Retinal pigment epithelial cell (primary cell): ENCODE measurements around the gene TP53I3.
"Not testable (repeated sequence)": the region's sequence is repeated elsewhere in the genome, so short reads cannot be mapped to it uniquely, and the experiment has no call there.

Experiments
- DNase-seq: peaks from one replicate; pipeline ENCODE4 v3.0.0-alpha.2; 2010; ENCODE audit warnings: low read depth
- H3K4me3 ChIP-seq: 2 replicates; pipeline ENCODE4 v1.5.1; 2011; ENCODE audit warnings: mild to moderate bottlenecking, low read length, control low read depth, moderate library complexity
- TF ChIP-seq, protein P1 (sequence below): conservative IDR thresholded peaks from 2 replicates; pipeline ENCODE4 v1.5.1; 2011; ENCODE audit warnings: low read depth, low read length, control low read depth, inconsistent platforms

The TP53I3 gene

GRCh38 chr2:24102677-24103076 is 18.0 kb upstream of the TP53I3 start:
- H3K4me3 ChIP-seq, result no peak overlapping the region
- DNase-seq, result no peak
- TF ChIP-seq, protein P1, sequence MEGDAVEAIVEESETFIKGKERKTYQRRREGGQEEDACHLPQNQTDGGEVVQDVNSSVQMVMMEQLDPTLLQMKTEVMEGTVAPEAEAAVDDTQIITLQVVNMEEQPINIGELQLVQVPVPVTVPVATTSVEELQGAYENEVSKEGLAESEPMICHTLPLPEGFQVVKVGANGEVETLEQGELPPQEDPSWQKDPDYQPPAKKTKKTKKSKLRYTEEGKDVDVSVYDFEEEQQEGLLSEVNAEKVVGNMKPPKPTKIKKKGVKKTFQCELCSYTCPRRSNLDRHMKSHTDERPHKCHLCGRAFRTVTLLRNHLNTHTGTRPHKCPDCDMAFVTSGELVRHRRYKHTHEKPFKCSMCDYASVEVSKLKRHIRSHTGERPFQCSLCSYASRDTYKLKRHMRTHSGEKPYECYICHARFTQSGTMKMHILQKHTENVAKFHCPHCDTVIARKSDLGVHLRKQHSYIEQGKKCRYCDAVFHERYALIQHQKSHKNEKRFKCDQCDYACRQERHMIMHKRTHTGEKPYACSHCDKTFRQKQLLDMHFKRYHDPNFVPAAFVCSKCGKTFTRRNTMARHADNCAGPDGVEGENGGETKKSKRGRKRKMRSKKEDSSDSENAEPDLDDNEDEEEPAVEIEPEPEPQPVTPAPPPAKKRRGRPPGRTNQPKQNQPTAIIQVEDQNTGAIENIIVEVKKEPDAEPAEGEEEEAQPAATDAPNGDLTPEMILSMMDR, result no peak

GRCh38 chr2:24101992-24102391 is 17.4 kb upstream of the TP53I3 start:
- DNase-seq, result no peak
- TF ChIP-seq, protein P1, result no peak
- H3K4me3 ChIP-seq, result no peak overlapping the region

GRCh38 chr2:24100732-24101131 is 16.1 kb upstream of the TP53I3 start:
- DNase-seq, H3K4me3 ChIP-seq: not testable (repeated sequence)

GRCh38 chr2:24095171-24095677 is 10.6 kb upstream of the TP53I3 start:
- not testable (repeated sequence) for DNase-seq, H3K4me3 ChIP-seq

DNA sequence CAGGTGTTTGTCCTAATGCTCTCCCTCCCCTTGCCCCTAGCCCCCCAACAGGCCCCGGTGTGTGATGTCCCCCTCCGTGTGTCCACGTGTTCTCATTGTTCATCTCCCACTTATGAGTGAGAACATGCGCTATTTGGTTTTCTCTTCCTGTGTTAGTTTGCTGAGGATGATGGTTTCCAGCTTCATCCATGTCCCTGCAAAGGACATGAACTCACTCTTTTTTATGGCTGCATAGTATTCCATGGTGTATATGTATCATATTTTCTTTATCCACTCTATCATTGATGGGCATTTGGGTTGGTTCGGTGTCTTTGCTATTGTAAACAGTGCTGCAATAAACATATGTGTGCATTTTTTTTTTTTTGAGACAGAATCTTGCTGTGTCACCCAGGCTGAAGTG is 8.6 kb upstream of the TP53I3 start:
- not testable (repeated sequence) for DNase-seq, H3K4me3 ChIP-seq

- TF ChIP-seq, protein P1, result no peak
- no peak for DNase-seq
- H3K4me3 ChIP-seq, result no peak overlapping the region
Measured at GRCh38 chr2:24088821-24089359, 4.3 kb upstream of the TP53I3 start.

DNA sequence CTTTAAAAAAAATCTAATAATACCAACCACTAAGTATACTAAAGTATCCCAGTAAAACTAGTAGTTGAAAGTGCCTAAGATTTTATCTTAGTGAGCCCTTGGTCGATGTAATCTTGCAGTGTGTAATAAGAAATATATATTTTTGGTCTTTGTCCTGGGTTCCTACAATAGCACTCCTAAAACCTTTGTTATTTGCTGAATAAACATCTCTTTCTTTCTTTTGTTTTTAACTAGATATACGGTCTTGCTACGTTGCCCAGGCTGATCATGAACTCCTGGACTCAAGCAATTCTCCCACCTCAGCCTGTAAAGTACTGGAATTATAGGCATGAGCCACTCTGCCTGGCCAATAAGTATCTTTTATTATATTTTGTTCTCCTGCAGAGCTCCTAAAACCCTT is 2.4 kb upstream of the TP53I3 start:
- no peak for DNase-seq
- H3K4me3 ChIP-seq, result no peak overlapping the region
- TF ChIP-seq, protein P1, result no peak

GRCh38 chr2:24086241-24086640 is 1.6 kb upstream of the TP53I3 start:
- TF ChIP-seq, protein P1, result no peak
- no peak overlapping the region for H3K4me3 ChIP-seq
- DNase-seq, result no peak

DNA sequence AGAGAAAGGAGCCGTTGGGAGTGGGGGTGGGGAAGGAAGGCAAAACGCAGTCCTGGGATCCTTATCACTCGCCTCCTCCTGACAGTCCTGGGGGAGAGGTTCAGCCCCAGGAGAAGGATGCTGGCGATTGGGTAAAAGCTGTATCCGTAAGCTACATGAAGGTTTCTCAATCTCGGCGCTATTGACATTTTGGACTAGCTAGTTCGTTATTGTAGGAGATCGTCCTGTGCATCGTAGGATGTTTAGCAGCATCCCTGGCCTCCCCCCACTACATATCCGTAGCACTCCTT is 511 bp upstream of the TP53I3 start:
- DNase-seq, result no peak
- H3K4me3 ChIP-seq, result peak overlapping the region; percentile 70
- TF ChIP-seq, protein P1, result no peak
